Measurements from ENCODE around the gene PACRG.

Gene PACRG

DNA sequence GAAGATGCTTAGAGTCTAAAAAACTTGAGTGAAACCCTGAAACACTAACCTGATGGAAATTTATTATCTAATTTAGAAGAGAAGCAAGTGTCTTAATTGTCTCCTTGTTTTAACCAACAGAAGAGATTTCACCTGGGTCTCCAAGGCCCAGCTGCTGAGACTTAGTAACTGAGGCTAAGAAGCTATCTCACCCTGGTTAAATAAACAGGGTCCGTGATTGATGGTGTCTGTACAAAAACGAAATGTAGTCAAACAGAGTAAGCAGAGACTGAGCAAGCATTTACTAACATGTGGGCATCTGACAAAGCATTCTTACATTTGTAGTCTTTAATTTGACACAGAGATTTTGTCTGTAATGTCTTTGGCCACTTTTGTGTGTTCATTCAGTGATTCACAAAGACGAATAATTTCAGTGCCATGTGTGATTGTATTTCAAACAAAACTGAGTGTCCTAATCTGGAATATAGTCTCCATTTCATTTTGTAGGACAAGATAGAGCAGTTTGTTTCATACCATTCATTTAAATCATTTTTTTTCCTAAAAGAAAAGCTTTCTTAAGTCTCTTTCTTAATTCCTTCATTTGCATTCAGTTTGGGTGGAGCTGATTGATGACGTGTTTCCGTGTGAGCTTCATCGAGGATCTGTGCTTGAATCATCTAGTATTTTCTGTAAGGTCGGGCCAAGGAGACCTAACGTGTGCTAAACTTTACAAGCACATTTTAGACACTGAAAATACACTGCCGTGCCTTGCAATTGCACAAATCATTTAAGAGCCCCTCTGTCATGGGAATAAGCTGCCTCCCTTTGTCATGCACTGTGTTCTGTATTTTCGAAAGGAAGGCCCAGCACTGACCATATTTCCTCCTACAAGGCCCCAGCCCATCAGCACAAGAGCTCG lies 516.2 kb downstream of the PACRG start:
- no peak for DNase-seq (ENCODE audit: low spot score)

DNA sequence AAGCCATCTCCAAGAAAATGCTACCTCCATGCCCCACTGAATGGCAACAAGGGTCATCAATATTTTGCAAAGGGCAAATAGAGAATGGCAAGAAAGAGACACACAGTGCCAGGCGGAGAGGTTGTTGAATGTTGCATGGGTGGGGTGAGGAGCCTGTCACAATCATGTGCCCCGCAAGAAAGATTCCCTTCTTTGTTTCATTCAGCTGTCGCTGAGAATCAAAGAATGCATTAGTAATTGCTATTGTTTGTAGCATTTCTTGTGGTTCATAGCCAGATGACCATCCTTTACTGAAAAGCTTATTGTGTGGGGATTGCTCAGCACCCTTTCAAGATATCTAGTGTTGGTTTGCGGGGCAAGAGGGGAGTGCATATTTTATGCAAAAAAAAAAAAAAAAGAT lies 520.3 kb downstream of the PACRG start:
- DNase-seq (ENCODE audit: low spot score): no peak

DNA sequence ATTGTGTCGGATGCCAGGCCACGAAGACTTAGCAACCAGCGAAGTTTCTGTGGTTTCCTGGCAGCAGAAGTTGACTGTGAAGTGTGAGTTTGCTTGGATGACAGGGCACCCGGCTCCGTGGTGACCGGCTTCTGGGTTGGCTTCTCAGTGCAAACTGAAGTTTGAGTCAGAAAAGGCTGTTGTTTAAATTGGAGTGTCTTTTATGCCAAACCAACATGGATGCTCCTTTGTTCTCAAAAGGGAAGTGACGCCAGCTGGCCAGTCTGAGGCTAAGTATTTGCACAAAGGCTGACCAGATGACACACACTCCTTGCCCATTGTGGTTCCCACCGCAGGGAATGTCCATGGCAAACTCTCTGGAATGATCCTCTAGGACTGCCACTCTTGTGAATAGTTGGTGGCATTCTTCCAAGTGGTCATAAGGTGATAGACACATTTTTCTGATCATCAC lies 521.9 kb downstream of the PACRG start:
- no peak for DNase-seq (ENCODE audit: low spot score)

DNA sequence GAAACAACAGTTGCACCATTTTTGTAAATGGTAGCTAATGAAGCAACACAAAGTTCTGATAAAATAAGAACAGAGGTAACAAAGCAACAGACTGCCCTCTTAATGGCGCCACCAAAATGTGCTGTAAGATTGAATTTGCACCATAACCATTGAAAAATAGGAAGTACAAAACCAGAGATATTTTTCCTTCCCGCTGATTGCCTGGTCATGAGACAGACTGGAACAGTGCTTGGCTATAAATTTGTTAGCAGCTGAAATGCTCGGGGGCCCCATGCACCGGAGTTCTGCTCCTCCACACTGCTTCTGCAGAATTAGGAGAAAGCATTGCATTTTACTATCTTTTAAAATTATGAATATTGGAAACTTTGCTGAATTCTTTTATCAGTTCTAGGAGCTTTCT lies 522.3 kb downstream of the PACRG start:
- no peak for DNase-seq (ENCODE audit: low spot score)

DNA sequence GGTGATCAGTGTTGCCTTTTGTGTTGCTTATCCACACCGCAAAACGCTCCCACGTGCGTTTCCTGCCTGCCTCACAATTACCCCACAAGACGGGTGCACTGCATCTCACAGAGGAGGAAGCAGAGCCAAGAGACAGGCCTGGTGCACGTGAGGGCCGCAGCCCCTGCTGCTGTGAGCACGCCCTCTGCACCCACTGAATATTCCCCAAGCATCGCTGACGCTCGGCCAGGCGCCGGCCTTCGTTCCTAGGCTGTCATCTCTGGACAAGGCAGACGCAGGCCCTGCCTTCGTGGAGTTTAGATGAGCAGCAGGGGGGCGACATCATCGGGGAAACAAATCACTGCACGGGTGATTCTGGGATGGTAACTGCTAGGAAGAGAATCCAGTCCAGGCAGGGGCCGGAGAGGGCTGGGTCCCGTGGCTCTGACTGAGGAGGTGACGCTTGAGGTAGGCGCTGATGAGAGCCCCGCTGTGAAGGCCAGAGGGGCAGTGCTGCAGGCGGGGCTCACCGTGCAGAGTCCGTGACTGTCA lies 524.4 kb downstream of the PACRG start:
- no peak for DNase-seq (ENCODE audit: low spot score)

DNA sequence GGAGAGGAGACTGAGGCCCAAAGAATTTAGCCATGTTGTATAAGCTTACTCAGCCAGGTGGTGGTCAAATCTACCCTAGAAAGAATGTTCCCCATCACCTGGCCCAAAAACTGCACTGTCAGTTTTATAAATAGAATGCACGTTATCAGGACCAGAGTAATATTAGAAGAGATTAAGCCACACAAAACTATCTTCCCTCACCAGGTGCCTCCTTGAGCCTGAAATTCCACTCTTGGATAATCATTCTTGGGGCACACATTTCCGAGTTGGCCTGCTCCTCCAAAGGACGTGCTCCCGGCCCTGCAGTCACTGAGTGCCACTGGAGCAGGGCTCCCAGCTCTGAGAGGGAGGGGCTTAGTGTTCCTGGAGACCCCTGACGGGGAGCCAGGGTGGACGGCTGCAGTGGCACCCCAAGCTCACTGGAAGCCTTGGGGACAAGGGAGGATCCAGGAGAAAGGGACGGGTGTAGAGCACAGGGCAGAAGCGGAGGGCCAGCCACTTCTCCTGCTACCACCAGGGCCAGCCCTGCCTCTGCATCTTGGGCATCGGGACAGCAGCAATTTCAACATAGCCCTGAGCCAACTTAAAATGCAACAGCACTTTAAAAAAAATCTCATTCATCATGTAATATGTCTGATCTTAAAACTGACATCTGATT lies 525.9 kb downstream of the PACRG start:
- DNase-seq (ENCODE audit: low spot score): no peak

DNA sequence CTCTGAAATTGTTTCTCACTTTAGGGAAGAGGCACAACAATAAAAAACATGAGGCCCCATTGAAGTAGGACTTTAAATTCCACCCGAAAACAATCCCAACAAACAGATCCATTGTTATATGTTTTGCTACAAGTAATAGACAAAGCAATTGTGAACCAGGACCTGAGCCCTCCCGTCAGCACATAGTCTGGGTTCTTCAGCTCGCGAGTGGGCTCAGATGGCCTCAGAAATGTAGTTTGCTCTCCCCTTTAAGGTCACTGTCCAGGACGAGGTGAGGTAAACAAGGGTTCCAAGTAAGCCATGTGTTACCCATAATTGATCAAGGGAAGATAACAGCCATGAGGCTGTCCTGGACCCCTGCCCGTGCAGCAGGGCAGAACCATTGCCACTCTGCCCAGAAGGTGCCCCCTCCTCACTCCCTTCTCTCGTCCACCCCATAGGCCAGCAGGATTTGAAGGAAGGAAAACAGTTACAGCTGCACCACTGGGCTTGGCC lies 526.6 kb downstream of the PACRG start:
- no peak for DNase-seq (ENCODE audit: low spot score)

DNA sequence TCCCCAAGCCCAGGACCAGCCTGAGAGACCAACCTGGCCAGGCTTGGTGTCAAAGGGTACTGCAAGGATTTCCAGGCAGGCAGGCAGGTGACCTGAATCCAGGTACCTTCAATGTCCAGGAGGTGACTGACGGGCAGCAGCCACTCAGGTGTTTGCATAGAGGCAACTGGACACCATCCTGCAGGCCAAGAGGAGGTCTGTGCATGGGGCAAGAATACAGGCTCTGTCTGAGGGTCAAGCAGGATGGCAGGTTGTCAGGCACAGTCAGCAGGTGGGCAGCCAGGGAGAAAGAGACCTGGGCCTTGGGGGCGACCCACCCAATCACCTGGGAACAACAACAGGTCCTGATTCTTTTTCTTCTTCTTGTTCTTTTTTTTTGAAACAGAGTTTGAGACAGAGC lies 527.5 kb downstream of the PACRG start:
- no peak for DNase-seq (ENCODE audit: low spot score)

DNA sequence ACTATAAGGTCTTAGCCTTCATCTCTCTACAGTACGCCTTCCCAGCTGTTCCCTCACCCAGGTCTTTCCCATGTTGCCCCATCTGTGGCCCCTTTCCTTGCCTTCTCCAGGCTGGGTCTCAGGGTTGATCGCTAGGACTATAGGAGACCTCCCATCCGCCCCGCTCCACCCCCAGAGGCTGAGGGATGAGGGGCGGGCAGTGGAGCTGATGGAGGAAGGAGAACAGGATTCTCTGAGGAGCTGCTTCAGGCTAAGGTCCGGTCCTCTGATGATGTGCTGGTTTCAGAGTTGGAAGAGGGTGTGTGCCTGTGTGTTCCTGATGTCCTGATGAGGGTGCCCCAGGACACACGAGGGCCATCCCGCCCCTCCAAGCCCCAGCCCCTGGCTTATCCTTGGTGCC lies 531.9 kb downstream of the PACRG start:
- DNase-seq (ENCODE audit: low spot score): no peak

DNA sequence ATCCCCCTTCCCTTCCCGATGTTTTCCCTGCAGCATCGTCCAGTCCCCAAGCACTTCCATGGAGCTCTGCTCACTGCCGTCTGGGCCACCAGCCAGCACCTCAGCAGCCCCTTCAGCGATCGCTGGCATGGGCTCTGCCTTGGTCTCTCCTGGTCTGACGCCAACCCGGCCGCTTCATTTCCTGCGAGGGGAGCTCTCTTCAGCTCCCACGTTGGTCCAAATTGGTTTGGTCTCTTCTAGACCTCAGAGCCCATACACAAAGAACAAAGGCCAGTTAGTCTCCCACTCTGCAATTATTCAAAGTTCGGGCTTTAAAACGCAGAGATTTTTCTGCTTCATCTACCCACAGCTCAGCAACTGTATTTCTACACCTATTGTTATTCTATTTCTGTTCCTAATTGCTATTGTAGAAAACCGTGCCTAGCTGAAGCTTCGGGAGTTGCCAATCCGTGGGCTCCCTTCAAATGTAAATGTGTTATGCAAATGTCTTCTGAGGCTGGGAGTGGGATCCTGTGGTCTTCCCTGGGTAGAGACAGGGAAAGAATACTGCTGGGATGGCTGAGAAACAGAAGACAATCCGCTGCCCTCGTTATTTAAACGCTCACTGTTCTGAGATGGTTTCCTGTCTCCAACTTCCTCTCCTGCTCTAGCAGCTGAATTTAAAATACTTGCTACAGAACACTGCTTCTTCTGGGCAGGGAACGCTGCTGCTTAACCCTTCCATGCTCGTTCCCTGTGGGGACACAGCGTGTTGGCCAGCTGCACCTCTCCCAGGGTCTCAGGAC lies 532.5 kb downstream of the PACRG start:
- DNase-seq (ENCODE audit: low spot score): no peak

DNA sequence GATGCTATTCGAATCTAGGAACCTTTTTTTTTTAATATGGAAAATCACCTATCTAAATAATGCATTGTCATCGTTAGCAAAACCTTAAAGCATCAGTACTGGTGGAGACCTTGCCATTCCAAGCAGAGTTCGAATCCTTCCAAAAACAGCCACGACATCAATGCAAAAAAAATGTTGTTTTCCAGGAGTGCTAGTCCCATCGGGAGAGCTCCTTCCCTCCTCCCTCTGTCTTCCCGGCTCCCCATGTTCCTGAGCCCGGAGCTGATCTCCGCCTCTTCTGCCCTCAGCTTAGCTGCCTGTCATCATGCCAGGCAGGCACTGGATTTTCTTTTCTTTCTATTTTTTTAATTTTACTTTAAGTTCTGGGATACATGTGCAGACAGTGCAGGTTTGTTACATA lies 533.1 kb downstream of the PACRG start:
- no peak for DNase-seq (ENCODE audit: low spot score)

DNA sequence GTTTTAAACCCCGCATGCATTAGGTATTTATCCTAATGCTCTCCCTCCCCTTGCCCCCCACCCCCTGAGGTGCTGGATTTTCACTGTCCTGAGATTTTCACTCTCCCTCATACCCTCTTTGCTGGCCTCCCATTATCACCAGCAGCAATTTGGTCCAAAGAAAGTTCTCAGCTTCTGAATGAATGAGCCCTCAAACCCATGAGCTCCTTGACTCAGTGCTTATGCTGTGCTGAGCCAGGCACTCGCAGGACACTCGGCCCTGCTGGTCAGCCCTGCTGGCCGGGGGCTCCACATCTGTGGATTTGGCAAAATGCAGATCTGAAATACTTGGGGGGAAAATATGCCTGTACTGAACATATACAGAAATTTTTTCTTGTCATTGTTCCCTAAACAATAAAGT lies 533.6 kb downstream of the PACRG start:
- DNase-seq (ENCODE audit: low spot score): no peak

DNA sequence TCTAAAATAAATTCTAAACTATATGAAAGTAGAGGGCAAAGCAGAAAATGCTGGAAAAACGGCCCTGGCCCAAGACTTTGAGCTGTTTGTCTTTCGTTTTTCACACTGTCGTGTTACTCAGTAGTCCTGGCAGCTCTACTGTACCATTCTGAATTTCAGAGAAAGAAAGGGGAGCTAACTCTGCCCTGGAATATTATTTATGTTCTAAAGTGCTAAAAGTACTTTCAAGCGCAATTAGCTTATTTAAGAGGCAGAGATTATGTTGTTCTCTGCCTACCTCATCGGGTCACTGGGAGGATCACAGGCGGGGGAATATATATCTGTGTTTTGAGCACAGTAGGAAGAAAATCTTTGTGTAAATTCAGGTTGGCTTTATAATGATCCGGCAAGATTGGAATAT lies 534.3 kb downstream of the PACRG start:
- DNase-seq (ENCODE audit: low spot score): no peak

DNA sequence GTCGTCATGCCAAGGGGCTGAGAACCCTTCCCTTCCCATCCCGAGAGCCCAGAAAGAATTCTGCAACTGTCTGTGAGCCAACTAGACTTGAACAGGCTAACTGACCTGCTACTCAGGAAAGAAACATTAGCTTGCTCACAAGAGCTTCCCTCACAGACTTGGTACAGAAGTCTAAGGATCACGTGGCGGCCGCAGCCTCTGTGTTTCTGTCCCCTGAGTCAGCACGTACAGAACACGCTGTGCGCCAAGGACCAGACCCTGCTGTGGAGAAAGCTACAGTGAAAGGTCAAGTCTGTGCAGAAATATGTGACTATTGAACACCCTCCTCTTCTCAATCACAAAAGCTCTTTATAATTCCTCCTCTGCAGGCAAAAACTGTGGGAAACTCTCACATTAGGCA lies 535.4 kb downstream of the PACRG start:
- DNase-seq (ENCODE audit: low spot score): no peak

DNA sequence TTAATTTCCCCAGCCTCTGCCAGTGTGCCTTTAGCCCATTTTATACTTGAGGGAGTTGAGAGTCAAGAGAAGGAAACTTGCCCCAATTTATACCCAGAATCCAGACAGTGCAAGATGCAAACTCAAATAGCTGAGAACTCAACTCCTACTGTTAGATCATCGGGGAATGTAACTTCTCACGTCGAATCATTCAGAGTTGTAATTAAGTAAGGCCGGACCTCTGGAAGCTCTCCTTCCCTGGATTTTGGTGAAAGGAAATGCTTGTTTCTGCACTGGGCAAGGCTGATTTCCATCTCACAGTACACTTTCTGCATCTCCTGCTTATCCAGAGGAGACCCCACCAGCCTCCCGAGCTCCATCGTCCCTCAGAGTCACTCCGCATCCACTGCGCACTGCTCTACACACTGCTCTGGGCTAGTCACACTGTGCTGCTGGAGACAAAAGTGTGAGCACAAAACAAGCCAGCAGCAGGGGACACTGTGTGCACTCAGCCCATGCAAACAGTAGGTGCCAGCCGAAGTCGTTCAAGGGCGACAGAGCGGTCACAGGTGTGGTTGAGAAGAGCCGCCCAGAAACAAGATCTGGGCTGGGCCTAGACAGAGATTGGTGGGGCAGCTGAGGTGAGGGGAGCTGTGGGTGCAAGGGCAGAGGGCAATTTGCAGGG lies 536.4 kb downstream of the PACRG start:
- no peak for DNase-seq (ENCODE audit: low spot score)

DNA sequence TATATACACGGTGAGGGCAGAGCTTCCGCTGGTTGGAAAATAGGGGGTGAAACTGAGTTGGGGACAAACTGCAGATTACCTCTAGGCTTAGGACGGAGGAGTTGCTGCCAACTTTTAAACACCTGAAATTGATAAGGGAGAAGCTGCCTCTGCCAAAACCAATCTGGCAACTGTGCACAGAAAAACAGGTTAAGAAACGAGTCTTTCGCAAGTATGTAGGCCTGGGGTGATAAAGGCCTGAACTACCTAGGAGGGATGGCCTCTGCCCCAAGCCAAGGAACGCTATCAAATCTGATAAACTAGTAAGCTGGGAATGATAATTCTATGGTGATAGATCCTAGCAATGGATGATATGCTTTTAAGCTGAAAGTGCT lies 536.9 kb downstream of the PACRG start:
- DNase-seq (ENCODE audit: low spot score): no peak

DNA sequence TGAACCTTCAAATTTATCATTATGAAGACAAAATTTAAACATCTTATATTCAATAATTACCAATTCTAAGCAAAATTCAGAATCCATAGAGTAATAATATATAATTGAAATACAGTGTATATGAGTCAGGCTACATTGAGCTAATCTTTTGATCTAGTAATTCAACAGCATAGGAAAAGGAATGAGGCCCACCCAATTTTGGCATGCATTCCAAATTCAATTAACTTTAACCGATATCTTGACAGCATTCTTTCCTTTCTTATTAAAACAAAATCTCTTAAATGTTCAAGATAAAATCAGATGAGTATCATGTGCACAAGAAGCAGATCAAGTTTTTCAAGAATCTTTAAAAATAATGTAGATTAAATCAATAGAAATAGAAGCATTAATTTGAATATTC lies 553.9 kb downstream of the PACRG start:
- DNase-seq (ENCODE audit: low spot score): no peak

DNA sequence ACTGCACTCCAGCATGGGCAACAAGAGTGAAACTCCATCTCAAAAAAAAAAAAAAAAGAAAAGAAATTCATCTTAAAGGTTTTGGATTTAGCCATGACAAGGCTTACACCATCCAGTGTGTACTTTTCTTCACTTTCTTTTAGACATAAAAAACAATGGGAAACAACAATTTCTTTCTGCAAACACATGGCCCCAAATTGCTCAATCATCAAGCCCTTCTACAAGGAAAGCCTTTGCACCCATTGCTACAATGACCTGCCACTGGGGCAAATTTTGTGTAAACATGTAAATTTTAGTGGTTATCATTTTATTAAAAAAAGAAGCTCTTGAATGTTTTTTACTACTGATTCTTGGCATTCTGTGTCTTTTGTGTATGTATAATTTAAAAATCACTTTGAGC lies 554.9 kb downstream of the PACRG start:
- DNase-seq (ENCODE audit: low spot score): no peak

DNA sequence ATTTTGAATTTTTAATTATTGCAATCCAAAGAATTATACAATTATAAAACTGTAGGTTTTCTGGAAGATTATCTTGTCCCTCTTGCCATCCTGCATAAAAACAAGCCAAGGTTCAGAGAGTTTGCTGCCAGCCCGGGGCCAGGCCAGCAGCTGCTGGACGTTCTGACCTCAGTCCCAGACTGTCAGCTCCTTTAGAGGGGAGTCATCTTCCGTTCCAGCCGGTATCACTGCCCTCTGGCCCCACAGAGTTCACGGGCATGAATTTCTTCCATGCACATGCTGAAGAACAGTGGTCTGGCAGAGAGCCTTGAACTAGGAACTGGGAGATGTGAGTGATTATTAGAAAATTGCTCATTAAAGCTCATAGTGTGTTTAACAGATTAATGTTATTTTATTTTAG lies 556.4 kb downstream of the PACRG start:
- DNase-seq (ENCODE audit: low spot score): no peak

DNA sequence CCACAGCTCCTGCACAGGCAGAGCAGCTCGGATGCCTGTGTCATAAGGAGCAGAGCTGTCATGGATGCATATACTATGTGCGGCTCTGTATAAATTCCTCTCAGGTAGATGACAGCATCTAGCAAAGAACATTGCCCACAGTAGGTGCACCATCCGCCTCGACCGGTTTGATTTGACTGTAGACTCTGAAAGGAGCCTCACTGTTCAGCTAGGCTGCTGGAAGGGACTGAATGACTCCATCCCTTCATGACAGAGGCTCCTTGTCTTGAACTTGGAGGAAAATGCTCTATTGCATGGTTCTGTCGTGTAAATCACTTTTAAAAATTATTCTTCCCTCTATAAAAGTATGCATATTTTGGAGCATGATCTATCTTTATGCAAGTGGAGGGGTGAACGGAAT lies 557.9 kb downstream of the PACRG start:
- no peak for DNase-seq (ENCODE audit: low spot score)

DNA sequence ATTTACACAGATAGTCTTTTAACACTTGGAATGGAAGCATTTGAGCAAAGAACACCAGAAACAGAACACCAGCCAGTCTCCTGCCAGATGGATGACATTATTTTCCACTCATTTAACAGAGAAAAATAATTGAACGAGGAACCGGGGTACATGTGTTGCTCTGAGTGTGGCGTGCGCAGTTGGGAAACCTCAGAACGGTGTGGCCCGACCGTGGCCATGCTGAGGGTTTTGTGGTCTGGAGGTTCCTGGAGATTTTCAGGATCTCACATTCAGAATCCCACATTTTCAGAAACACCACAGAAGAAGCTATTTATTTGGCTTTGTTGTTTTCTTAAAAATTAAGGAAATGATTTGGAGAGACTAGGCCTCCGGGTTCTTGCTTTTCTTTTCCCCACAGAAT lies 559.9 kb downstream of the PACRG start:
- no peak for DNase-seq (ENCODE audit: low spot score)

DNA sequence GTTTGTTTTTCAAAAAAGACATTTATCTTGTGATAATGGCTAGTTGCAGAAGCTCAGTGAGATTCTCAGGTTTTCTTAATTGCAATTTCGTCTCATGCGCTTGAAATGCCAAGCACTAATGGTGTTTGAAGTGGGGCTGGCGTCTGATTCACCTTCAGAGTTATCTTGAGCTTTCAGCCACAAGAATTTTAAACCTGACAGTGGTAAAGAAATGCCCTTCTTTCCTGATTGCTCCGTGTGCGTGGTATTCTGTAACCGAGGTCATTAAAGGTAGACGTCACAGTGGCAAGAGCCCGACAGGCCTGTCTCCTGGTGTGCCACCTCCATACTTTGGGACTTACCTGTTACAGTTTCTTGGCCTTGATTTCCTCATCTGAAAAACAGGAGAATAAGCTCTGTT lies 560.3 kb downstream of the PACRG start:
- no peak for DNase-seq (ENCODE audit: low spot score)

All from AG08395 (cell line).